K562 (cell line): ENCODE results near the gene SLC35E3. TPM values are rescaled to one million over a fixed set of nuclear protein-coding genes. Genes with fewer than 3 reads are reported as not detected.
"Not testable (repeated sequence)": the region's sequence is repeated elsewhere in the genome, so short reads cannot be mapped to it uniquely, and the experiment has no call there.

Experiments used
- ATAC-seq: fragments of 200-7000 bp; cut with Tn5 transposase; 3 replicates; pipeline ENCODE4 v1.9.1; 2020; ENCODE audit warnings: moderate library complexity
- BruUV-seq: library from RNA; stranded (reverse); fragments of 400-500 nt; replicated peaks from 2 replicates; lab custom pipeline; 2021; lab: Mats Ljungman, UMichigan
- CTCF ChIA-PET: fragments of 300-600 bp; formaldehyde crosslinking; extraction: SDS; loops from one replicate; lab custom pipeline; 2021; ENCODE audit warnings: low intra/inter-chr PET ratio; lab: Yijun Ruan, JAX
- POLR2A ChIA-PET: fragments of 300-600, 350-650 bp; sonication (Branson Sonifier 250); formaldehyde crosslinking; extraction: SDS; loops from one replicate; lab custom pipeline; 2021; ENCODE audit warnings: antibody characterized with exemption, inconsistent platforms; lab: Yijun Ruan, JAX
- DNase-seq, 4 experiments: peaks; one replicate each; pipeline versions ENCODE4 v3.0.0 to v3.0.0-alpha.2; 2011 to 2018; ENCODE audit warnings: low spot score in 3 of 4, mixed read lengths in 3 of 4; ENCODE audit errors: extremely low read depth in 1 of 4
- FAIRE-seq: peaks from 2 replicates; lab custom pipeline; 2011; peaks lifted over from hg19 to GRCh38; lab: Jason Lieb, UNC
- H2AFZ ChIP-seq: 2 replicates; pipeline ENCODE4 v1.6.0; 2011; ENCODE audit warnings: low read depth, low read length, control low read depth, inconsistent platforms
- H3K27ac ChIP-seq: fragments of 200-600 bp; 3 replicates; pipeline ENCODE4 v1.8.0; 2011; ENCODE audit warnings: low read depth, mild to moderate bottlenecking, control low read depth, inconsistent platforms, low read length, moderate library complexity, mixed read lengths; ENCODE audit errors: extremely low read depth
- H3K27me3 ChIP-seq, 2 experiments: fragments of 300-600 bp in 1 of 2; 2 replicates in 1 of 2; 3 replicates in 1 of 2; pipeline versions ENCODE4 v1.6.0 to v1.8.0; 2011; ENCODE audit warnings: inconsistent platforms in 2 of 2, low read length in 2 of 2, mild to moderate bottlenecking in 1 of 2, mixed read lengths in 1 of 2, moderate library complexity in 1 of 2; ENCODE audit not compliant: control insufficient read depth in 2 of 2, insufficient read depth in 2 of 2
- H3K36me3 ChIP-seq: fragments of 300-600 bp; 3 replicates; pipeline ENCODE4 v1.8.0; 2011; ENCODE audit warnings: mild to moderate bottlenecking, low read length, inconsistent platforms; ENCODE audit not compliant: control insufficient read depth, insufficient read depth
- H3K4me1 ChIP-seq, 2 experiments: fragments of 200-600 bp in 1 of 2; replicated peaks in 1 of 2; 2 replicates in 1 of 2; 3 replicates in 1 of 2; pipeline versions ENCODE4 v1.5.1 to v1.8.0; 2011; ENCODE audit warnings: inconsistent platforms in 2 of 2, low read length in 2 of 2, mild to moderate bottlenecking in 1 of 2, mixed read lengths in 1 of 2, moderate library complexity in 1 of 2; ENCODE audit not compliant: control insufficient read depth in 2 of 2, insufficient read depth in 2 of 2
- H3K4me2 ChIP-seq: 2 replicates; pipeline ENCODE4 v1.6.1; 2011; ENCODE audit warnings: low read length, control low read depth, inconsistent platforms, mixed read lengths; ENCODE audit not compliant: insufficient read depth
- H3K4me3 ChIP-seq: fragments of 200-600 bp; sonication (generic), shearing (Covaris generic); 2 replicates; pipeline ENCODE4 v1.5.1; 2016; ENCODE audit warnings: control low read depth, inconsistent platforms
- H3K79me2 ChIP-seq: fragments of 200-600 bp; 3 replicates; pipeline ENCODE4 v1.8.0; 2011; ENCODE audit warnings: low read length, inconsistent platforms; ENCODE audit not compliant: control insufficient read depth, insufficient read depth
- H3K9ac ChIP-seq, 2 experiments: 2 replicates each; pipeline versions ENCODE4 v1.6.0 to v1.6.1; 2011; ENCODE audit warnings: low read depth in 2 of 2, low read length in 2 of 2, control low read depth in 1 of 2, inconsistent platforms in 1 of 2, mild to moderate bottlenecking in 1 of 2, mixed read lengths in 1 of 2; ENCODE audit not compliant: insufficient read depth in 1 of 2
- H3K9me1 ChIP-seq: one replicate; pipeline ENCODE4 v1.6.0; 2011; ENCODE audit warnings: inconsistent platforms, mild to moderate bottlenecking, low read length, moderate library complexity; ENCODE audit not compliant: control insufficient read depth, insufficient read depth
- H3K9me3 ChIP-seq: replicated peaks from 2 replicates; pipeline ENCODE4 v1.5.1; 2011; ENCODE audit warnings: low read depth, low read length, inconsistent platforms; ENCODE audit not compliant: control insufficient read depth, insufficient read depth
- H4K20me1 ChIP-seq: replicated peaks from 2 replicates; pipeline ENCODE4 v1.6.1; 2011; ENCODE audit warnings: low read length, inconsistent platforms, mixed read lengths; ENCODE audit not compliant: control insufficient read depth, insufficient read depth
- POLR2AphosphoS5 ChIP-seq: IDR thresholded peaks from 2 replicates; pipeline ENCODE4 v1.6.1; 2011; ENCODE audit warnings: mild to moderate bottlenecking, low read depth, low read length, moderate library complexity; ENCODE audit not compliant: control insufficient read depth, insufficient read depth
- RBFOX2 ChIP-seq: fragments of 200-400 bp; formaldehyde crosslinking; IDR thresholded peaks from 2 replicates; pipeline ENCODE4 v1.6.1; 2017; ENCODE audit warnings: low read depth, mild to moderate bottlenecking, low read length, moderate library complexity
- TAF1 ChIP-seq: IDR thresholded peaks from 2 replicates; pipeline ENCODE4 v1.6.1; 2011; ENCODE audit warnings: mild to moderate bottlenecking, low read length, moderate library complexity; ENCODE audit not compliant: insufficient read depth, control insufficient read depth, severe bottlenecking; ENCODE audit errors: extremely low read depth
- WGBS: fragments of 100-300 bp; shearing (Covaris generic); methylation state at CpG from one replicate; pipeline ENCODE4 v1.1.6; 2016; ENCODE audit warnings: low coverage, mixed read lengths; ENCODE audit not compliant: insufficient coverage; ENCODE audit errors: missing lambda C conversion rate; 5-methylcytosine and 5-hydroxymethylcytosine counted together
- in situ Hi-C: fragments of 300-500 bp; cut with MboI; formaldehyde crosslinking; loops from 4 replicates; pipeline ENCODE4 v1.15.0; 2018; ENCODE audit warnings: inconsistent platforms, mixed read lengths
- intact Hi-C: fragments of 100-400 bp; cut with micrococcal nuclease; formaldehyde crosslinking; loops from 2 replicates; pipeline ENCODE4 v1.14.2; 2022
- polyA plus RNA-seq, 8 experiments: library from polyadenylated mRNA; depleted of rRNA in 4 of 8; stranded (reverse) in 5 of 8; unstranded in 3 of 8; fragments of >200 nt; fragmentation: Nextera tagmentation in 2 of 8; fragmentation: Illumina TruSeq in 1 of 8; extraction: Ambion mirVana in 2 of 8; extraction: Trizol in 1 of 8; gene quantifications; 2 replicates each; pipeline versions ENCODE4 v1.2.1 to v1.2.3, GENCODE V29; 2011 to 2014; ENCODE audit warnings: inconsistent platforms in 1 of 8, missing spikeins in 1 of 8
- total RNA-seq, 7 experiments: library from RNA; depleted of rRNA in 6 of 7; stranded (reverse); fragments of >200 nt in 6 of 7; fragmentation: Illumina TruSeq in 2 of 7; extraction: Trizol in 2 of 7; gene quantifications; 2 replicates each; pipeline versions ENCODE4 v1.2.1 to v1.2.3, GENCODE V29; 2011 to 2021; ENCODE audit warnings: low replicate concordance in 1 of 7

The SLC35E3 gene
- total and polyA plus RNA-seq, 9 of the 15 experiments (the other 6 are each of a cell fraction or from before 2014, with no cell fraction given), result 1.2 to 5.9 (median 3.8) TPM

DNA sequence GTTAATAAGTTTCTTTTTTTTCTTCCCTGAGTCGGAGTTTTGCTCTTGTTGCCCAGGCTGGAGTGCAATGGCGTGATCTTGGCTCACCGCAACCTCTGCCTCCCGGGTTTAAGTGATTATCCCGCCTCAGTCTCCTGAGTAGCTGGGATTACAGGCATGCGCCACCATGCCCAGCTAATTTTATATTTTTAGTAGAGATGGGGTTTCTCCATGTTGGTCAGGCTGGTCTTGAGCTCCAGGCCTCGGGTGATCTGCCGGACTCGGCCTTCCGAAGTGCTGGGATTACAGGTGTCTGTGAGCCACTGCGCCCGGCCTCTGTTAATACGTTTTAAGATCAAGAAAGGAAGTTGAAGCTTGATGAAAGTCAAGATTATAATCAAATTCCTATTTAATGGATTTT is 73.5 kb downstream of the SLC35E3 start:
- H3K9ac ChIP-seq, result not testable (repeated sequence)
- 0 out of 2 replicates have a peak, but pooled peaks have one; percentile 13 for TF ChIP-seq RBFOX2
- TF ChIP-seq, all 486 proteins: peak for 1; not testable (repeated sequence) for 485
- ATAC-seq, H3K27ac ChIP-seq, DNase-seq, H3K4me1 ChIP-seq, intact Hi-C loops, H3K4me3 ChIP-seq, H3K9me1 ChIP-seq, H3K27me3 ChIP-seq, H3K9me3 ChIP-seq, FAIRE-seq, H4K20me1 ChIP-seq, H2AFZ ChIP-seq, H3K4me2 ChIP-seq, BruUV-seq, in situ Hi-C loops: not testable (repeated sequence)
- POLR2A ChIA-PET, result interaction anchor here (1.3 to 6.7 kb wide), 3 partner anchors 11 to 15 kb away, joined by 3 to 41 read pairs (median 14); partner anchors contain the start of gene MDM2
- peaks cover 48% of the 10 kb centered on the region for H3K79me2 ChIP-seq
- WGBS, result 90% methylated on average over 10 of the region's 13 CpGs
- peaks cover 89% of the 10 kb centered on the region for H3K36me3 ChIP-seq
- CTCF ChIA-PET, result interaction anchor here (0.6 kb wide), 1 partner anchor 648 kb away, joined by 3 read pairs; no protein-coding TSS in a partner anchor

DNA sequence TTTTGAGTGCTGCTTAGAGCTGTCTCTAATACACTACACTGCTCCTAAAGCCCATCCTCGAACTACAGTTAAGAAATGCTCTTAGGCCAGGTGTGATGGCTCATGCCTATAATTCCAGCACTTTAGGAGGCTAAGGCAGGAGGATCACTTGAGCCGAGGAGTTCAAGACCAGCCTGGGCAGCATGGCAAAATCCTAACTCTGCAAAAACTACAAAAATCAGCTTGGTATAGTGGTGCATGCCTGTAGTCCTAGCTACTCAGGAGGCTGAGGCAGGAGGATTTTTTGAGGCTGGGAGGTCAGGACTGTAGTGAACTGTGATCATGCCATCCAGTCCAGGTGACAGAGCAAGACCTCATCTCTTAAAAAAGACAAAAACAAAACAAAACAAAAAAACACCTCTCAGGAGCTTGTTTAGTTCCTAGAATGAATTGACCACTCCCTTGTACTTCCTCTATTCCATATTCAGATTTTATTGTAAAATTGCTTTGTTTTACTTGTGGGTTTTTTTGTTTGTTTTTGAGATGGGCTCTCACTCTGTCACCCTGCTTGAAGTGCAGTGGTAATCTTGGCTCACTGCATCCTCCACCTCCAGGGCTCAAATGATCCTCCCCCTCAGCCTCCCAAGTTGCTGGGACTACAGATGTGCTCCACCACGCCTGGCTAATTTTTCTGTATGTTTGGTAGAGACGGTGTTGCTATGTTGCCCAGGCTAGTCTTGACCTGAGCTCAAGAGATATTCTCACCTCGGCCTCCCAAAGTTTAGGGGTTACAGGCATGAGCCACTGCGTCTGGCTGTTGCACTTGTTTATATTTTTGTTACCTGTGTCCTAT is 75.6 kb downstream of the SLC35E3 start:
- ChIA-PET POLR2A (interaction anchor here (0.9 to 6.7 kb wide), 8 partner anchors 9 to 428 kb away, joined by 3 to 41 read pairs (median 3); partner anchors contain the start of gene MDM2), CTCF (interaction anchor here (0.7 kb wide), 1 partner anchor 741 kb away, joined by 4 read pairs; no protein-coding TSS in a partner anchor)
- DNase-seq (no peak), FAIRE-seq (no peak), ATAC-seq (peak; percentile 62)
- in situ Hi-C loops (no loop called here), intact Hi-C loops (no loop called here)
- H3K27ac ChIP-seq, result no peak overlapping the region
- H3K9ac ChIP-seq, result no peak overlapping the region
- H4K20me1 ChIP-seq, result no peaks in the 10 kb centered on the region
- no peak overlapping the region for H2AFZ ChIP-seq
- TF ChIP-seq POLR2AphosphoS5 (0 out of 2 replicates have a peak, but pooled peaks have one; percentile 10), TAF1 (no peak)
- no peak overlapping the region for H3K4me3 ChIP-seq
- peaks cover 88% of the 10 kb centered on the region for H3K36me3 ChIP-seq
- no peaks in the 10 kb centered on the region for H3K4me1 ChIP-seq
- no TSS peak for BruUV-seq
- H3K79me2 ChIP-seq, result peaks cover 32% of the 10 kb centered on the region
- no peak overlapping the region for H3K4me2 ChIP-seq
- no peaks in the 10 kb centered on the region for H3K9me1 ChIP-seq
- no peaks in the 10 kb centered on the region for H3K27me3 ChIP-seq
- H3K9me3 ChIP-seq, result no peaks in the 10 kb centered on the region
- 93% methylated on average over 6 of the region's 6 CpGs for WGBS
